Lower leg skin (tissue), 3 donors: ENCODE measurements around the gene DMBT1.

Experiments used
- CTCF ChIP-seq, 3 donors: fragments of 450-650 bp; IDR thresholded peaks; one replicate each; pipeline ENCODE4 v1.5.1; 2016; ENCODE audit warnings: antibody characterized with exemption in 3 of 3, mild to moderate bottlenecking in 3 of 3, moderate library complexity in 2 of 3
- POLR2A ChIP-seq, 2 donors: fragments of 450-650 bp; IDR thresholded peaks; one replicate each; pipeline ENCODE4 v1.6.1; 2016 to 2017; ENCODE audit warnings: antibody characterized with exemption in 2 of 2, mild to moderate bottlenecking in 1 of 2, moderate library complexity in 1 of 2

- no peak for TF ChIP-seq CTCF (IDR thresholded peaks at IDR 0.05)
- no peak for TF ChIP-seq POLR2A (IDR thresholded peaks at IDR 0.05)
Observed at GRCh38 chr10:122672655-122673054, 112.1 kb downstream of the DMBT1 start.
